HG03457 (cell line): Measurements from ENCODE around the gene CELSR3.

ENCODE experiments used
- ATAC-seq: cut with Tn5 transposase; IDR thresholded peaks from one replicate; pipeline ENCODE4 v1.9.1; 2021; ENCODE audit warnings: moderate number of reproducible peaks; ENCODE audit not compliant: unreplicated experiment

The CELSR3 gene

DNA sequence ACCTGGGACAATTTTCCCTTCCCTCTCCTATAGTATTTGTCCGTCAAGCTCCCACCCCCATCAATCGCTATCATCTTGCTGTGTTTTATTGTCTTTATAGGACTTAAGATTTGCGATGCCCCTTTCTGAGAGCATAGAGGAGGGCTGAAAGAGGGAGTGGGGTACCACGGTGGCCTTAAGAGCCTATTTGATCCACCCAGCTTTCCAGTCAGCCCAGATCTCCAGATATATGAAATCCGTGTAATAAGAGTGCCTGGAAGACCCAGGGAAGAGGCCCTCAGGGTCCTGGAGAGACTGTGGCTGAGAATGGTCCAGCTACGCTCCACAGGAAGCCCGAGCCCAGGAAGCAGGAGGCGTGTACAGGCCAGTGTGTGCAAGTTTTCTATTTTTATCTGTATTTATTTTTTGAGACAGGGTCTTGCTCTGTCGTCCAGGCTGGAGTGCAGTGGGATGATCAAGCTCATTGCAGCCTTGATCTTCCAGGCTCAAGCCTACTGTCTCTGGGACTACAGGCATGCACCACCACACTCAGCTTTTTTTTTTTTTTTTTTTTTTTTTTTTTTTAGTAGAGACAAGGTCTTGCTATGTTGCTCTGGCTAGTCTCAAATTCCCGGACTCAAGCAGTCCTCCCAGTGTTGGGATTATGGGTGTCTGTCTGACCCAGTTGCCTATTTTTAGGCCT, 24.0 kb upstream of the CELSR3 start:
- no peak for ATAC-seq

DNA sequence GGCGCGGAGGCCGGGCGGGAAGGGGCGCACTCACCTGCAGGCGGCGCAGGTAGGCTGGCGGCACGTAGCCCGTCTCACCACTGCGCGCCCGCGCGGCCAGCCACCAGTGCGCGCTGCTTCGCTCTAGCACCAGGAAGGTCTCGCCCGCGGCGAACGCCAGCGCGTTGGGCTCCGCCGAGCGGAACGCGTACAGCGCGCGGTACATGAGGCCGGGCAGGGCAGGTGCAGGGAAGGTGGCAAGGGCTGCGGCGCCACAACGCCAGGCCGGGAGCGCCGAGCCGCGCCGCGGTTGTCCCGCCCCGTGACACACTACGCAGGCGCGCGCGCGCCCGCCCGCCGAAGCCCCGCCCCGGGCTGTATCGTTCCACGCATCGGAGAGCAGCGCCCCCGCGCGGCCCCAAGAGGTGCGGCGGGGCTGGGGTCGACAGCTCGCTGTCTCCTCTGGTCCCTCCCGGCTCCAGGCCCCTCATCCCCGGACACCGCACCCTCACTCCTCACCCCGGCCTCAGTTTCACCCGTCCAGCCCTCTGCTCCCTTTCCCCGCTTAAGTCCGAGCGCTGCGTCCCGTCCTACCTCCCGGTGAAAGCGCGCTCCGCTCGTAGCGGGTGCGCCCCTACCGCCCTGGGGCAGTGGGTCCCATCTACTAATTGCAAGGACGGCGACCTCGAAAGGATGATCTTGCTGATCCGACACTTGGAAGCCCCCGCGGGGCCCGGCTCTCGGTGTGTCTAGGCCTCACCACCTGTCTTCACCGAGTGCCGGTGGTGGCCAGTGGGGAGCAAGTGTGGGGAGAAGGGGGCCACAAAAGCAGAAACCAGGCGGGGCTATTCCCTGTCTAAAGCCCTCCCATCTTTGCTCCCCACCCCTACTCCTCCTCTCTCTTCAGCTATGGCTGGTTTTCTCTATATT, 23.2 kb upstream of the CELSR3 start, which contains the start of gene NCKIPSD:
Gene NCKIPSD, minus strand, starts transcription at position 313 of the 909 bp plus-strand sequence. Its CDS starts 108 bp downstream, at position 205.
- ATAC-seq: peak; percentile 78

DNA sequence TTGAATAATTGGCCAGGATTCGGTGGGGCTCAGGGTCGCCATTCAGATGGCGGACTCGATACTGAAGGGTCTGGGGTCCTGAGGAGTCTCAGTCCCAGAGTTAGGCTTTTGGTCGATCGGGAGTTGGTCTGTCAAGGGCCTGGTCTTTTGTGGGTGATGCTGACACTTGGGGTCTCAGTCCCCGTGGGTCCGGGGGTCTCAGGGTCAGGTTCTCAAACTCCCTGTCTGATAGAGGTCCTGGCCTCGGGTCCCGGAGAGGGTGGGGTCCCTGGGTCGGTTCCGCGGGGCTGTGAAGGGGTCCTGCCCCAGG, 22.6 kb upstream of the CELSR3 start:
- ATAC-seq: no peak

DNA sequence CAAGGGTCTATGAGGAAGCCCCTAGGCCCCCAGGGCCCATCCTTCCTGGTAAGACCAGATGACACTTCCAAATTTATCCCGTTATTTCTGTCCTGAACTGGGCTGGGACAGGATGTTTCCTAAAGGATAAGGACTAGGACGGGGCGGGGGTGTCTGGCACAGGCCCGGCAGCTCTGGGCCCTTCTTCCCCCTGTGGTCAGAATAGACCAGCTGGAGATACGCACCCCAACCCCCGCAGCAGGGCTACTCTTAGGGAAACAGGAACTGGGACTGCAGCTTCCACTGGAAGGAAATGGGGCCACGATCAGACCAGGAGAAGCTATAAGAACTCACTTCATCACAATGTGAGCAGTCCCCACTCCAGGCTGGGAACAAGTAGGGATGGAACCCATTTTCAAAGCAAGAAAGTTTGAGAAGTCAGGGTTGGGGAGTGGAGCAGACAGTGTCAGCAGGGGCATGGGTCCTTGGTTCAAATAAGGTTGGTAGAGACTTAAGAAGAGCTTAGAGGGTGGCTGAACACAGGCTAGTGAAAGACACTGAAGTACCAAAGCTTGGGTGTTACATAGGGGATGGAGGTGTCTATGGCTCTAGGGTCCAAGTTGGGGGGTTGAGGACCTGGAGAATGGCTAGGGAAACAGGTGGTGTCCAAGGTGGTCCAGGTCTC, 21.9 kb upstream of the CELSR3 start:
- no peak for ATAC-seq

DNA sequence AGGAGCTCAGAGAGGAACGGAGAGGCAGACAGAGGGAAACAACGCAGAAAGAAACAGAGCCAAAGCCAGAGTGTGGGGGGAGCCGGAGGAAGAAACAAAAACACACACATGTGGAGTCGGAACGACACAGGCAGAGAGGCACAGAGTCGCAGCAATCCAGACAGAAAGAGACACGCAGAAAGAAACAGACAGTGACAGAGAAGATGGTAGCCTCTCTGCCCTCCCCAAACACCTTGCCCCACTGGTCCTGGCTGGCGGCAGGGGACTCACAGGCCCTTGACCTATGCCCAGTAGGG, 21.3 kb upstream of the CELSR3 start:
- ATAC-seq: no peak

DNA sequence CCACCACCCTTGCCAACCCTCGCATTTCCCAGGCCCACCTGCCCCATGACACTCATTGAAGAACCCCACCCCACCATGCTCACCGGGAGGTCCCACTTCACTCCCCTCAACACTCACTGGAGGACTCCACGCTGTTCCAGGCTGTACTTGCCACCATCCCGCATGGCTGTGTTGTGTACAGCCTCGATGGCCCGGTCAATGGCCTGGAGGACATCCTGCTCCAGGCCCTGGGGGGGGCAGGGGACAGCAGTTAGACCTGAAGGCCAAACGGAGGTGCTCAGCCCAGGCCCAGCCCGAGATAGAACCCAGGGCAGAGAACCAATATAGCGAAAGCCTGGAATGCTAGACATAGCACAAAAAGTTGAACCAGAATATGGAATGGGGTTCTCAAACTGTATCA, 20.1 kb upstream of the CELSR3 start:
- ATAC-seq: no peak

DNA sequence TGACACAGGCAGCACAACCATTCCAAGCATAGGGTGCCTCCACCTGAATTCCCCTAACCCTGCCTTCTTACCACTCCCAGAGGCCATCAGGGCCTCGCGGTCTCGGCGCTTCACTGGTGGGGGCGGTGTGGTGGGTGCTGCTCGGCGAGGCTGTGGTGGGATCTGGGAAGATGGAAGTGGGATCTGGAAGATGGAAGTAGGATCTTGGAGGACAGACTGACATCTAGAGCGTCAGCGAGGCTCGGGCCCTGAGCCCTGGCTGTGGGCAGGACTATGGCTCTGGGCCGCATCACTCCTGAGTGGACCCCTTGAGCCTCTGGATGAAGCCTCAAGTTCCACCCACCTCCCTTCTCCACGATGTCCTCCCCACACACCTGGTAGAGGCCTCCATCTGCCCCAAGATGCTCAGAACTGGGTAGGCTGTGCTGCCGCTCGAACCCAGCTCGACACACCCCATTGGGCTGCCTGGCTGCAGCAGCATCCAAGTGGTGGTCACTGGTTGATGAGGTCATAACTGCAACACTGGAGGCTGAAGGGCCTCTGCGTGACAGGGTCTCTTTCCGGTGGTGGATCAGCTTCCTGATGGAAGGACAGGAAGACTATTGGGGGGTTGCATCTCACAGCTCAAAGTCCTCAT, 19.4 kb upstream of the CELSR3 start:
- ATAC-seq: no peak

GRCh38 chr3:48681541-48681880, 18.8 kb upstream of the CELSR3 start:
- no peak for ATAC-seq

DNA sequence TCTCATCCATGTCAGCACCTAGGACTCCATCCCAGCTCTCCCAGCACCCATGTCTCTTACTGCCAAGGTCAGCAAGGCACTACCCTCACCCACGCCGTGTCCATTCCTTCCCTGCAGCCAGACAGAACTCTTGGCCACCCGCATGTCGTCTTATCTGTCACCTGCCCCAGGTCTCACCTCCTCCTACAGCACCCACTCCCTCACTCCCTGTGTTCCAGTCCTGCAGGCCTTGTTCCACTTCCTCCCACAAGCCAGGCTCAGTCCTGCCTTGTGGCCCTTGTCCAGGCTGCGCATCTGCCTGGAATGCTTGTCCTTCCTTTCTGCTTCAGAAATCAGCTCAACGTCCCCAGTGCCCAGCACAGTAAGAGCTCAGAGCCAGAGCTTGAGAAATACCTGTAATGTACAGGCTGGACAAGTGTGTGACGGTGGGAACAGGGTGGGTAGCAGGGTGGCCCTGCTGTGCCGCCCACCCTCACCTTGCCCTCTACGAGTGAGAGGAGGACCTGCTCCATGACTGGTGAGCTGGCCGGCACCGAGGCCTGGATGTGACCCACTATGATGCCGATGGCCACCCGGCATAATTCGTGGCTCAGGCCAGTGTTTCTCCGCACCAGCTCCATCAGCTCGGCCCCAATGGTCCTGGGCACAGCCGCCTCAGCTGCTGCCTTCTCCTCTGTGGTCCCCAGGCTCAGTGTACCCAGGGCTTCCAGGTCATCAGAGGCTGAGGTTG, 18.3 kb upstream of the CELSR3 start:
- no peak for ATAC-seq

- no peak for ATAC-seq
Measured at GRCh38 chr3:48679411-48680391, 17.0 kb upstream of the CELSR3 start.

- no peak for ATAC-seq
Measured at GRCh38 chr3:48678566-48679380, 16.1 kb upstream of the CELSR3 start.

DNA sequence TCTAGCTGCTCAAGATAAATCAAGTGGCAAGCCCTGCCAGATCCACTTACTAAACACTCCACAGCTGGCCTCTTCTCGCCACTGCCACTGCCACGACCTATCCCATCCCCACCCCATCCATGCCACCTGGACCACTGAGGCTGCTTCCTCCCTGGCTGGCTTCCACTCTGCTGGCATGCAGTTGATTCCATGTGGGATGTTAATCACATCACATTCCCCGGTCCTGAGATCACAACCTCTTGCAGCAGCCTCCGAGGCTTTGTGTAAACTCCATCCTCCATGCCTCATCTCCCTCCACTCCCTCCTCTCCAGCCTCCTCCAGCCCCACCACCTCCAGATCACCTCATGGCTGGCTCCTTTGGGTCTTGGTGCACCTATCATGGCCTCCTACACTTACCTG, 15.4 kb upstream of the CELSR3 start:
- ATAC-seq: no peak

DNA sequence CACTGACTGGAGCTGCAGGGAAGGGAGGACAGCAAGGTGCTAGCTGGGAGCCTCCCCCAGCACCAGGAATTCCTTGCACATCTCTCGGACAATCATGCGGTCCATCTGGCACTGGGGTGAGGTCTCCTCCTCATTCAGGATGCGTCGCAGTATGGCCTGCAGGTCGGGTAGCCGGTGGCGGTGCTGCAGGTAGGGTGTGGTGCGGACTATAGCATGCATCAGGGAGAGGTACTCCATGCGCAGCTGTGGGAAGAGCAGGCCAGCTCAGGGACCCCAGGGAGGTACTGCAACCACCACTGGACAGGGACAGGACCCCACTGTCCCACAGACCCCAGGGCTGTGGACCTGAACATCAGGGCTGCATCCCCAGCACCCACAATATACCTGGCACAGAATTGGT, 11.8 kb upstream of the CELSR3 start:
- ATAC-seq: no peak

DNA sequence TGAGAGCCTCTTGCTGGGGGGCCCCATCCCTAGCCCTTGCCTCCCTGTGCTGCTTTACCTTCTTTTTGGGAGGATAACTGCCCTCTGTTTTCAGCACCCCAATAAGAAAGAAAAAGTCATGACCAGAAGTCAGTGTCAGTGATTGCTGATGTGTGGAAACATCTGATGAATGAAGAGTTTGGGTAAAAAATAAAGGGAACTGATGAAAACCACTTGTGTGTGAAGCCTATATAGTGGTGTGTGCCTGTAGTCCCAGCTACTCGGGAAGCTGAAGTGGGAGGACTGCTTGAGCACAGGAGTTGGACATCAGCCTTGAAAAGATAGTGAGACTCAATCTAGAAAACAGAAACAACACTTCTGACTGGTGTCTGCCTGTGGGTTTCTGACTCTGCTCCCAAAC, 9.8 kb upstream of the CELSR3 start:
- no peak for ATAC-seq

DNA sequence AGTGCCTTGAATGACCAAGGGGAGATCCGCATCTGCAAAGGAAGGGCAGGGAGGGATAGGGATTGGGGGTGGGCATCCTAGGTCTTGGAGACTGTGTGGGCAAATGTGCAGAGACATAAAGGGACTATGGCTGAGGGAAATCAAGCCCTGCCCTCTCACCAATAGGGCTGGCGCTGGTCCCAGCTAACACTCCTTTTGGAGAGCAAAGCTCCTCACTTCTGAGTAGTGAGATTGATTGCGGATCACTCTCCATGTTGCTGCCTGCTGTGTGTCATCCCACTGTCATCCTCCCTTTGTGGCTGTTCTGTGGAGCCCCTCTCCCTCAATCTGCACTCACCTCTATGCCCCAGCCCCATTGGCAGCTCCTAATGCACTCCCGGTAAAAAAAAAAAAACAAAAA, 2.2 kb upstream of the CELSR3 start:
- ATAC-seq: no peak

DNA sequence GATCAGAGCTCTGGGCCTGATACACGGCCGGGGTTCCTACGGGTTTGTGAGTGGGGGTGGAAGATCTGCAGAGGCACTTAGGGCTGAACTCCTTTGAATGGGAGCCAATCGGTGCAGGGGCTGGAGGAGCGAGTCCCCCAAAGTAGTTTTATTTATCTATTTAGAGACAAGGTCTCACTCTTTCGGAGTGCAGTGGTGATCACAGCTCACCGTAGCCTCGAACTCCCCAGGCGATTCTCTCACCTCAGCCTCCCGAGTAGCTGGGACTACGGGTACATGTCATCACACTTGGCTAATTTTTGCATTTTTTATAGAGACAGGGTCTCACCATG, 1.6 kb upstream of the CELSR3 start:
- no peak for ATAC-seq

GRCh38 chr3:48663489-48664312, 1.0 kb upstream of the CELSR3 start:
- ATAC-seq: peak; percentile 74

GRCh38 chr3:48662145-48662752, 437 bp downstream of the CELSR3 start:
- no peak for ATAC-seq
